ENCODE data around the gene CSTF3.

- TF ChIP-seq CTCF (IDR thresholded peaks at IDR 0.05; ENCODE audit: insufficient read depth, low read depth, low read length) (no peak), EZH2 (IDR thresholded peaks at IDR 0.05; ENCODE audit: insufficient read depth, low read length) (no peak)
Measured at GRCh38 chr11:33178443-33179180, 17.3 kb upstream of the CSTF3 start.
